DMS53 treated with DMSO at 0.1 percent for 48 hours (cell line): Measurements from ENCODE around the gene CD9.
A peak's percentile ranks its signal among the peaks of the same experiment; 100 is the strongest.

Experiments
- DNase-seq: peaks from one replicate; lab custom pipeline; 2025; ENCODE audit not compliant: unreplicated experiment; lab: John Stamatoyannopoulos, UW

The CD9 gene

DNA sequence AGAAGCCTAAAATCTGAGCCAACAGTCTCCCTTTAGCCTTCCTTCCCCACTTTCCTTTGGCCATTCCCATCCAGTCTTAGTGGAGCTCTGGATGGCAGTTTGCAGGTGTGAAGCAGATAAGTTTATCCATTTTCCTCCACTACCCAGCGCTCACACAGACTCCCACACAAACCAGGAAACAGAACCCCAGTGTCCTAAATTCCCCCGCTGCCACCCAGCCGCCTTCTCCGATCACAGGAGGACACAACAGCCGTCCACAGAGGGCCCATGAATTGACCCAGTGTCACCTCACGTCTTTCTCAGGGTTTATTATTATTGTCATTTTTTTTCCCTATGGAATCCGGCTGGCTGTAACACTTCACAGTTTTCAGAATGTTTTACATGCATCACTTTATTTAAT is 16.4 kb downstream of the CD9 start:
- no peak for DNase-seq

DNA sequence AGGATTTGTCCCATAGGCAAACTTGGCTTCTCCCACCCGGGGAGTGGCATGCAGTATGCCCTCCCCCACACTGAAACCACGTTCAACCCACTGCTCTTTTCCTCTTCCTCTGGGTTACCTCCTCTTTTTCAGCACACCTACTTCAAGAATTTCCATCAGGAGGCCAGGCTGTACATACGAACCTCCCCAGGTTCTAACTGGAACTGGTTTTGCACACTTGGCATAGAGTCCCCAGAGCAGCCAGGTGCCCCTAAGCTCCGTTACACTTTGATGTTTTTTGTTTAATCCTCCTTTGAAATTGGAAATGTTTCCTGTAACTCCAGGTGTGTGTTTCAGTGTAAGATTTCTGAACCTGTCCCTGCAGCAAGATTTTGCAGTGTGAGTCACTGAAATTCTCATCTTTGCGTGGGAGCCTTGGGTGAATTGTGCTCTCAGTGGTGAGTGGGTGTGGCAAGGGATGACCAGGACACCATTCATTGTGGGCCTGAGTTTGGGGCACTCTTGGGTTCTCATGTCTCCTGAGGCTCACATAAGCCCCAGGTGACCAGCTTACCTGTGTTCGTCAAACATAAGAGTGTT is 18.2 kb downstream of the CD9 start:
- no peak for DNase-seq

DNA sequence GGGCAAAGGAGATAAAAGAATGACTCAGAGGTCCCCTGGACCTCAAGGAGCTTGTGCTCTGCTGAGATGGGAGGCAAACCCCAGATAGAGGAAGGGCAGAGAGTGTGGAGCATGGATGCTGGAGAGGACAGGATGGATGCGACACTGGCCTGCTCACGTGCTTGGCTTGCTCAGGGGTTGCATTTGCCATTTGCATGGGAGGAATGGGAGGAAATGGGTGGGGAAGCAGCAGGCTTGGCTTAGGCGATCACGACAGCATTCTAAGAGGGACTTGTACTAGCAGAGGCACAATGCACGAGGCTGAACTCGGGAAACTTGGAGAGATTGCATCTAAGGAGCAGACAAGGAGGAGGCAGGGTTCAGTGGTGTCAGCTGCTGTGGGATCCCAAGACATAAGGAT is 19.8 kb downstream of the CD9 start:
- DNase-seq: no peak

DNA sequence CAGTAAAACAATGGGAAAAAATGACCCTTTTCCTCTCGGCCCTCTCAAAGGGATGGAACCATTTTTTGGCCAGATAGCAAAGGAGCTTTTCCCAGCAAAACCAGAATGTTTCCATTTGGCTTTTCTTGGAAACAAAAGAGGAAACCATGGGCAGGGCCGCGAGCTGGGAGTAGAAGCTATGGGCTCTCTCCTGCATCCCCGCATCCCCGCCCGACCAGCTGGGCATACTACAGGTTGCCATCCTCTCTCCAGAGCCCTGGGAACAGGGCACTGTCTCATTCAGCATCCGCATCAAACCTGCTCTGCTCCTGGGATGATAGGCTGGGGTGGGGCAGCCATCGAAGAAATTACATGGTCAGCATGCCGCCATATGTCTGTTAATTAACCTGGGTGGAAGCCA is 20.9 kb downstream of the CD9 start:
- no peak for DNase-seq

DNA sequence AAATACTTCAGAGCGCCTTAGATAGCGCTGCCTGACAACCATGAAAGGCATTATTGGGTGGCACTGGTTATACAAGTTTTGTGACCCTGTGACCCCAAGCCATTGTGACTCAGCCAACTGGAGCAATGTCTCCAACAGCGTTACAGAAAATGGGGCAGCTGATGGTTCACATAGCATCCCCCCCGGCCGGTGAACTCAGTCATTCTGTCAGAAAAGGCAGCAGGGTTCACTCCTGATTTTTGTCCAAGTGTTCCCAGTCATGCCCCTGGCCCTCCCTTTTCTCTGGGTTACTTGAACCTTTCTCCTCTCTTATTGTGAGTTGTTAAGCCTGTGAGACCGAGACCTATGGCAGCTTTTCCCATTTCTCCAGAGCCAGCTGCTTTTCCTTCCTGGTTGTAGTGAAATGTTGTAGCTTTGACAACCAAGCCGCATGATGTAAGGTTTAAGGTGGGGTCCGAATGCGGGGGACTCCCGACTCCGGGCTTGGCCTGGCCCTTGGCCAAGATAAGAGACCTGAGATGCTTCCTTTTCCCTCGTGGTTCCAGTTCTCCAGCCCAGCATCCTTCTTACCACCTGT is 22.0 kb downstream of the CD9 start:
- DNase-seq: no peak

DNA sequence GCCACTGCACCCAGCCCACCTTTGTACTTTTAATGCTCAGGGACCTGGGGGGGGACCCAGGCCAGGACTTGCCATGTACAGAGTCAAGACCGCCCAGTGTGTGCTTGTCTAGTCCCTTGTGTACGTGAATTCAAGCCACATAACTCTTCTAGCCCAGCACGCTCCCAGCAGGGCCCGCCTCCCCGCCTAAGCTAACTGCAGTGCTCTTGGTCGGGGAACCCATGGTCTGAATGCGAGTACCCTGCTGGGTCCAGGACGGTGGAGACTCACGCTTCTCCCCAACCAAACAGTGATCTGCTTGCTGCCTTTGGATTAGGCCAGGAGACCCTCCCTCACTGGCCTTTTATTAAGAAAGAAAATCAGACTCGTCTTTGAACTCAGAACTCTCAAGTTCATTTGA is 23.3 kb downstream of the CD9 start:
- DNase-seq: no peak

DNA sequence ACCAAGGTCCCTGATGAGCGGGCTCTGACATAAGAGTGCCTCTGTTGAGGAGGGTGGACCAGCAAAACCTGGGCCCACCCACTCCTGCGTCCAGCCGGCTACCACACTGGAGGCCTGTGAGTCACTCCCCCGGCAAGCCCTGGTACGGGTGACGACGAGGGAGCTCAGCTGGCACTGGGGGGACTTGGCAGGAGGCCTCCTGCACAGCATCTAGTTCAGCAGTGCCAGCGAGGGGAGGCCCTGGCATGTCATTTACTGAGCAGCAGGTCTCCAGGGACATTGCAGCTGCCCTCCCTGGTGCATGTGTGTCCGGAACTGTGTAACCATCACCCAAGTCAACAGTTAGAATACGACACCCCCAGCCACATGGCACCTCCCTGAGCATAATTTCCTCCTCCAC is 24.4 kb downstream of the CD9 start:
- no peak for DNase-seq

DNA sequence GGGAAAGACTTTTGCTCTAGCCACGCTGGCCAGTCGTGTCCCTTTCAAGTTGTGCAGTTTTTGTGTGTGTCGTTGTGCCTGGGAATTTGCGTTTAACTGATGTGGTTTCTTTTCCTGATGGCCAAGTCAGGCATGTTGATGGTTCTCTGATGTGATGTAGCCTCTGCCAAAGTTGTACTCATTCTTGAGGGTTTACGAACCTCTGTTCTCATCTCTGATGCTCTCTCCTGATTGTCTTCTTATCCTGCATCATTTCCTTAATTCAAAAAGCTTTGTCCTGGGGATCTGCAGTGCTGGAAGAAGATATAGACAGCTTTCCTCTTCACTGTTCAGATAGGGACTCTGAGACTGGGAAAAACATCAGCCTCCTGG is 25.4 kb downstream of the CD9 start:
- no peak for DNase-seq

DNA sequence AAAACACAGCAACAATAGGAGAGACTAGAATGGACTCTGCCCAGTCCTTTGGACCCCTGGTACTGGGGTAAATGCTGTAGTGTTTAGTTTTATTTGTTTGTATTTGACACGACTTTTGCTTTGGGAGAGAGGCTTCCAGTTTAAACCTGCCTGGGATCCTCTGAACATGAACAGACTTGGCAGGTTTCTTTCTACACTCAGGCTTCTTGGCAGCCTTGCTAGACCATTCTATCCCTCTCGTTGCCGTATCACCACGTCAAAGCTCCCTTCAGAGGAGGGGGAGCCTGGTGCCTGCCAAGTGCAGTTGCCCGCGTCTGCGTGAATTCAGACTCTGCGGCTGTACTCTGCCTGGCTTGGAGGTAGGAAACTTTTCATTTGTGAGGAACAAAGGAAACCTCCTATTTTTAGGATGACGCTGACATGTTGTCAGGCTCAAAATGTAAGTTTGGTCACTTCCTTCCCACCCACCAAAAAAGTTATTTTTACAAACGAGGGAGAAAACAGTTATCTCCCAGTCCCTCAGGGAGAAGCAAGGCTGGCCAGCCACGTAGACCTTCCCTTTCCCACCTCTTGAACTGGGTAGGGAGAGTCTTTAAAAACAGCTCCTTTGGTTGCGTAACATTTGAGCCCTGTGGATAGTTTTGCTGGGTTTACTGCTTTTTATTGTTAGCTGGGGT is 25.9 kb downstream of the CD9 start:
- no peak for DNase-seq

DNA sequence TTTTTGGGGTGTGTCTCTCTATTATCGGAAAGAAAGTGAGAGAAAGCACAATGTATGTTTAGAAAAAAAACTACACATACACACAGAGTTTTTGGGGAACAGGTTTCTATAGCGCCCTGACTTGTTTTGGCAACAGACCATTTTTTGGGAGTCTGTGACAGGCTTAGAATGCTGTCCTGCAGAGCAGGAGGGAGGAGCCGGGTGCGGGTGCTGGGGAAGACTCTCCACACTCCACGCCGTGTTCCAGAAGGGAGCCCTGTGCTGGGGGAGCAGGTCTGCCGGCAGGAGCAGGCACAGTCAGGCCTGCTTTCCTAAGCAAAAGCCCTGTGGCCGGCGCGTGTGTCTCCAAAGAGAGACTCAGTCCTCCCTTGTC is 26.5 kb downstream of the CD9 start:
- DNase-seq: no peak

DNA sequence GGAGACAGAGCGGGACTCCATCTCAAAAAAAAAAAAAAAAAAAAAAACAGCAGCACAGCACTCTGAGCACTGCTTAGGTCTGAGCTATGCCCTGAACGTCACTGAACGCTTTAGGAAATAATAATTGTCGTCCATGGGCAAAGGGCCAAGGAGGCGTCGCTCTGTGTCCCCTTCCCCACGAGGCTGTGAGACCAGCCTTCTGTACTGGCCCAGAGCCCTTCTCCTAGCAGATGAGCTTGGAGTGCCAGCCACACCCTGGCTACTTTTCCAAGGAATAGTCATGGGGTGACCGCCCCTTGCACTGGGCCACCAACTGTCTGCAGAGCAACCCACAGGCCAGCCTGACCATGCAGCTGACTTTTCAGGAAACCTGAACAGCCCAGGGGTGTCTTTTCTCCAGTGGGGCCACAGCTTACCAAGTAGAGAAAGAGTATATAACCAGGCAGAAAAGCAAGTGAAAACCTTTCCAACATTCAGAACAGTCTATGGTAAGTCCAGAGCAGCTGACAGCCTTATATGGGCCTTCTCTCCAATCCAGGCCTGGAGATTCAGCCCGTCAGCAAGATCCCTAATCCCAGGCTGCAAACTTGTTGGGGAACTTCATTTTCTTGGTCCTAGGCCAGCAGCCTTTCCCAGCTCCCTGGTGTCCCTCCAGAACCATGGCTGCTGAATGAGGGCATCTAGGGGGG is 28.5 kb downstream of the CD9 start:
- no peak for DNase-seq

DNA sequence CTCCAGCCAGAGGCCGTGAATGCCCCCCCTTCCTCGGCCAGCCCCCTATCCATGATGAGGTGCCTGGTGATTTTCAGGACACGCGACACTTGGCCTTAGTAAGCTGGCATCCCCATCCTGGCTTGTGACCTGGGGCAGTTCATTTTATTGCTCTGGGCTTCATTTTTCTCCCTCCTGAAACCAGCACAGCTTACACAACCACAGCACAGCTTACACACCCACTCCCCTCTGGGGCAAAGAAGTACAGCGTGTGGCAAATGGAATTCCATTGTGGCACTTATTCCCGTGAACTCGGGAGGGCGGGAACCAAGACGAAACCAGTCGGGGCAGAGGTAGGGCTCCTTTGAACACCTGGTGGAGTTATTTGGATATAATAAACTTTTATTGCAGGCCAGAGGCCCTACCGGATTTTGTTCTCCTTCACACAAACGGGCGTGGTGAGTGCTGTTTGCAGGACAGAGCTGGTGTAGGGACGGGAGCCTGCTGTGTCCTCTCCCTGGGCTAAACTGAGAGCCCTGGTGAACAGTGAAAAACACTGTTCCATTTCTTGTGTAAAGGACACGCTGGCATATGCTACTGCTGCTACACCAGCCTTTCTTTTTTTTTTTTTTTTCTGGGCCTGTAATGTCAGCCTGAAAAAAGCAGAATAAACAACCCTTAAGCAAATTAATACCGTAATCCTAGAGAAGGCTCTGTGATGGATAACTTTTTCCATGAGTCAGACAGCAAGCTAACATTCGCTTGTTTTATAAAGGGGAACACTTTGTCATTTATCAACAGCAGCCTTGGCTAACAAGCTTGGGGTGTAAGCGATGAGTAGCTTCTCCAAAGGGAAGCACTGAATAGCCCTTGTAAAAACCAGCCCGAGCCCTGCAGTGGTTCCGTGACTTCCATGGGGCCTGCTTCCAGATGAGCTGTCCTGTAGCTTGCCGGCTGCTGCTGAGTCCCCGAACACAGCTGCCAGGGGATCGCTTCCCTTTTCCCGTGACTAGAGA is 29.3 kb downstream of the CD9 start:
- no peak for DNase-seq

DNA sequence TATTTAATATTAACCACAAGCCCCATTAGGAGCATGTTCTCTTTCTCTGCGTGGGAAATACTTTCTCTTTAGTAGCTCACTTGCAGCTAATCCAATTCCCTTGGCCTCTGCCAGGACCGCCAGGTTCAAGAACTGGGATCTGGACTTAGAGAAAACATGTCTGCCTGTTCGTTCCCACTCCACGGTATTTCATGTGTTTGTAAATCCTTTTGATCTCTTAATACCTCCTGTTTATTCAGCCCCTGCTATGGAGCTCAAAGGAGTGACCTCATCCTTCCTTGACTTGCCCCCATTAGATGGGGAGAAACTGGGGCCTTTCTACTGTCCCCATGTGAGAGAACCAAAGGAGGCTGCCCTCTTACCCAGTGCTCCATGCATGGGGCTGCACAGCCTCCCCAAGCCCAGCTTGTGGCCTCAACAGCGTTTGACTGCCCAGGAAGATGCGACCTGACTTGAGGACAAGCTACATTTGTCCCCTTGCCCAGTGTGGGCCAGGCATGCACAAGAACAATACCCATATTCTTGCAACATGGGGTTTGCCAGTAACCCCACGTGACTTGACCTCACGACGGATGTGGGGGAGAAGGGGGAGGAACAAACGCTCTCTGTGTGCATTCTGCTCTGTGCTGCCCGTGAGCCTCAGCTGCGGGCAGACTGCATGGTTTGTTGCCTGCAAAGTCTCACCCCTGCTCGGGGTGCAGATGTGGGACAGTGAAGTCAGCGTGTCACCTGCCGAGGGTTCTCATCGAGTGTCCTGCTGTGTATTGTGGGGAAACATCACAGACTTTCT is 30.3 kb downstream of the CD9 start:
- no peak for DNase-seq

DNA sequence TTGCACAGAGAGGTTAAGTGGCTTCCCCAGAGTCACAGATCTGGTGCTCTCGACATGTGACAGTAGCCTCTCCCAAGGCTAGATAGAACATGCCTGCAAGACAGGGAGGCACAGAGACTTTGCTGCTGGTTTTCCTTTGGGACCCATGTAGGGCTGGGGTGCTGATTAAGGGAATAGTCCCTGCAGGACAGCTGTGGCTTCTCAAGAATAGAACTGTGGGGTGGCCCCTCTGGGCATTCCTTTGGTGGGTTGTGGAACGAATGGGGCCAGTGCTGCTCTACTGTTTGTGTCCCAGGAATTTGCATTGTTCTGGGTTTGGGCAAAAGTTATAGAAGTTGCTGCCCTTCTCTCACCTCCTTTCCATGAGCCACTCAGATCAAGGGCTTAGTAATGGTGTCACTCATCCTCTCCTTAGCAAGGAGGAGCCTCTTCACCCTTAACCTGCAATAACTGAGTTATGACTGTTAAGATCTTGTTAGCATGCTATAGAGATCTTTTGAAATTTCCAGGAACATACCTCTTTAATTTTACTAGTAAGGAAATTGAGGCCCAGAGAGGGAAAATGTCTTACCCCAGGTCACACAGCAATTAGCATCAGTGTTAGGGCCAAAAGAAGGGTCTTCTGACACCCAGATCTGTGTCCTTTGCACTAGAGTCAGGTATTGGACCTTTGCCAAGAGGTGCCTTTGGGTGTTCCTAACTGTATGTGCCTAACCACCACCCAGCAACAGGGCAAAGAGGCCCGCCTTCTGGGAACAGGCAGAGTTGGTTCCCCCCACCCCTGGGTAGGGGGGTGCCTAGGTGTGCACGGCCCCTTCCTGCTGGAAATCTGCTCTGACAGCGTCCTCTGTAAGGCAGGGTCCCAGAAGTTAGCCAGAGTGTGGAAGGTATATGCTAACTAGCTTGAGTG is 31.4 kb downstream of the CD9 start:
- no peak for DNase-seq

DNA sequence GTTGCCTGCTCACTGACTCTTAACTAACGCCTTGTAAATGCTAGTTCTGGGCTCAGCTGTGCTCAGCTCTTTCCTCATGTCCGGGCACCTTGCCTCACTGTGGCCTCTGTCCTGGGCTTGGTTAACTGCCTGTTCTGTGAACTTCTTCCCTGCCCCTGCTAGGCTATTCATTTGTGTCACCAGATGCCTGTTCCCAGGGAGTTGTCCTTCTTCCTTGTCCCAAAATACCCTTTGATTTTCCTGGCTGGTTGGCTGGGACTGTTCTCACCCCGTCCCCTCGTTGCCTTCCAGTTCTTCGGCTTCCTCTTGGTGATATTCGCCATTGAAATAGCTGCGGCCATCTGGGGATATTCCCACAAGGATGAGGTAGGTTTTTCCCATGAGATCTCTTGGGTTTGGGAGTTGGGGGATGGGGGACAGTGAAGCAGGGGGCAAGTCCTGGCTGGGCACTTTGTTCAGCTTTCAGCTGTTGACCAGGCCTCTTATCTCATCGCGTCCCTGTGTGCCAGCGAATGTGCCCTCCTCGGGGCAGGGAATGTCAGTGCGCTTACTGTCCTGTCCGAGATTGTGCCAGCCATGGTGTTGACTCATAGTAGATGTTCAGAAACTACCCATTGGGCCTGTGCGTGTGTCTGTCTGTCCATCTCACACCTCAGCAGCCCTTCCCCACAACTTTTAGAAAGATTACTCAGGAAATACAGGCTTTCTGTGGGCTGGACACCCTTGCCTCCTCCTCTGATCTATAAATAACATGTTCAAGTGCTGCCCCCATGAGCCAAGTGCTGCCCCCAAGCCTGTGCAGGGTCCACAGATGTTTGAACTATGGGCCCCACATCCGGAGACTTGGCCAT is 33.1 kb downstream of the CD9 start:
- DNase-seq: no peak

DNA sequence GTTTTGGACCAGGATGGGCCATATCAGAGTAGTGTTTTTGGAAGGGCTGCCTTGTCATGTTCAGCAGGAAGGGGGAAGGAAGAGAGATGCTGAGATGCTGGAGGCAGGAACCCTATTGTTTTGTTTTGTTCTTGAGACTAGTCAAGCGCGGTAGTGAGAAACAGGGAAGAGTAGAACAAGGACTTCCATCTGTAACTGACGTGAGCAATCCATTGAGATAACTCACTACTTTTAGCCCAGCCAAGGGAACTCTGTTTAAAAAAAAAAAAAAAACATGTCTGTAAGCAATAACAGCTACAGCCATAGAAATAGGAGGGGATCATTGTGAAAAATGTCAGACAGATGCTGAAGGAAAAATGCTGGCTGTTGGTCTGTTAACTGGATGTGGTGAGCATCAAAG is 34.0 kb downstream of the CD9 start:
- DNase-seq: no peak

DNA sequence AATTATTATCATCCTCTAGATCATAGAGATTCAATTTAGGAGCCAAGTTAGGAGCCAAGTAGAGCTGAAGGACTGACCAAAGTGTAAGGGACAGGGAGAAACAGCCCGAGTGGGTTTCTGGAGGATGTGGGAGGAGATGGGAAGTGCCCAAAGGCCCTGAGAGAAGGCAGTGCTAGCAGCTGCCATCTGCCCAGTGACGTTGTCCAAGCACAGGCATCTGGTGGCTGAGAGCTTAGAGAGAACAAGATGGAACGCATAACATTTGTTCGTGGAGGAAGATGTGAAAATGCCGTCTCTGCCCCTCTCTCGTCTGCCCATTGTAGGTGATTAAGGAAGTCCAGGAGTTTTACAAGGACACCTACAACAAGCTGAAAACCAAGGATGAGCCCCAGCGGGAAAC is 34.7 kb downstream of the CD9 start:
- DNase-seq: peak; percentile 93

DNA sequence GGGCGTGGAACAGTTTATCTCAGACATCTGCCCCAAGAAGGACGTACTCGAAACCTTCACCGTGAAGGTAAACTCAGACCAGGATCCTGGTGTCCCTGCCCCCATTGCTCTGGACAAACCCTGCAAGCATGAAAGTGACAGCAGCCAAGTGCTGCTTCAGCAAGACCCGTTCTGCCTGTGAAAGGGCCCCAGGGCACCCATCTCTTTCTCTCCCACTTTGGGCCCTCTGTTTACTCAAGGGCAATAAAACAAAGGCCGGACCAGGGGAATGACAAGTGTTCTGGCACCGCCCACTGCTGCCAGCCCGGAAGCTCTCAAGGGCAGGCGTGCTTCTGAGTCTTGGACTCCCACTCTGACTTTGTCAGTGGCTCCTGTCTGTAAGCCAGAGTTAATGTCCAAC is 35.3 kb downstream of the CD9 start:
- peak; percentile 100 for DNase-seq
